Measurements from ENCODE around the gene B4GALT4.

B4GALT4 gene

GRCh38 chr3:119195911-119196310, 44.8 kb downstream of the B4GALT4 start:
- no peak overlapping the region for H3K4me2 ChIP-seq (ENCODE audit: low read depth, low read length, poor library complexity, severe bottlenecking)
- H3K9ac ChIP-seq (ENCODE audit: low read depth, low read length, poor library complexity, severe bottlenecking), result no peak overlapping the region
- H3K9me2 ChIP-seq (replicated peaks; ENCODE audit: low read depth, low read length), result no peaks in the 10 kb centered on the region
- H3K9me3 ChIP-seq (ENCODE audit: insufficient read depth, low read depth, low read length), result no peaks in the 10 kb centered on the region
- no peaks in the 10 kb centered on the region for H3K4me1 ChIP-seq (ENCODE audit: insufficient read depth, low read length, poor library complexity, severe bottlenecking)
- H3K4me3 ChIP-seq (ENCODE audit: low read length, poor library complexity, severe bottlenecking), result no peak overlapping the region
- H2AFZ ChIP-seq (ENCODE audit: low read length), result no peak overlapping the region
- no peaks in the 10 kb centered on the region for H3K79me2 ChIP-seq (ENCODE audit: insufficient read depth, low read length)
- H3F3A ChIP-seq (ENCODE audit: low read depth), result no peaks in the 10 kb centered on the region
- H4K20me1 ChIP-seq (ENCODE audit: insufficient read depth, low read length, poor library complexity, severe bottlenecking), result no peaks in the 10 kb centered on the region
- H3K27me3 ChIP-seq (ENCODE audit: insufficient read depth, low read length, poor library complexity, severe bottlenecking), result no peaks in the 10 kb centered on the region
- H3K36me3 ChIP-seq (ENCODE audit: insufficient read depth, low read length), result no peaks in the 10 kb centered on the region
- no peak for TF ChIP-seq CTCF (conservative IDR thresholded peaks at IDR 0.05; ENCODE audit: low read length)
- TF ChIP-seq EZH2phosphoT487 (IDR thresholded peaks at IDR 0.05; ENCODE audit: borderline replicate concordance), result no peak

GRCh38 chr3:119195151-119195476, 45.6 kb downstream of the B4GALT4 start:
- H3K4me3 ChIP-seq (ENCODE audit: low read length, poor library complexity, severe bottlenecking), result no peak overlapping the region
- H4K20me1 ChIP-seq (ENCODE audit: insufficient read depth, low read length, poor library complexity, severe bottlenecking), result no peaks in the 10 kb centered on the region
- H2AFZ ChIP-seq (ENCODE audit: low read length), result no peak overlapping the region
- H3K9ac ChIP-seq (ENCODE audit: low read depth, low read length, poor library complexity, severe bottlenecking), result no peak overlapping the region
- TF ChIP-seq CTCF (conservative IDR thresholded peaks at IDR 0.05; ENCODE audit: low read length) (no peak), EZH2phosphoT487 (IDR thresholded peaks at IDR 0.05; ENCODE audit: borderline replicate concordance) (no peak)
- no peaks in the 10 kb centered on the region for H3K9me2 ChIP-seq (replicated peaks; ENCODE audit: low read depth, low read length)
- no peaks in the 10 kb centered on the region for H3K36me3 ChIP-seq (ENCODE audit: insufficient read depth, low read length)
- H3K27me3 ChIP-seq (ENCODE audit: insufficient read depth, low read length, poor library complexity, severe bottlenecking), result no peaks in the 10 kb centered on the region
- H3K4me2 ChIP-seq (ENCODE audit: low read depth, low read length, poor library complexity, severe bottlenecking), result no peak overlapping the region
- no peaks in the 10 kb centered on the region for H3K9me3 ChIP-seq (ENCODE audit: insufficient read depth, low read depth, low read length)
- H3K4me1 ChIP-seq (ENCODE audit: insufficient read depth, low read length, poor library complexity, severe bottlenecking), result no peaks in the 10 kb centered on the region
- H3K79me2 ChIP-seq (ENCODE audit: insufficient read depth, low read length), result no peaks in the 10 kb centered on the region
- H3F3A ChIP-seq (ENCODE audit: low read depth), result no peaks in the 10 kb centered on the region

- no peaks in the 10 kb centered on the region for H3K79me2 ChIP-seq (ENCODE audit: insufficient read depth, low read length)
- no peaks in the 10 kb centered on the region for H3K27me3 ChIP-seq (ENCODE audit: insufficient read depth, low read length, poor library complexity, severe bottlenecking)
- no peak for TF ChIP-seq CTCF (conservative IDR thresholded peaks at IDR 0.05; ENCODE audit: low read length)
- no peak for TF ChIP-seq EZH2phosphoT487 (IDR thresholded peaks at IDR 0.05; ENCODE audit: borderline replicate concordance)
- H2AFZ ChIP-seq (ENCODE audit: low read length), result no peak overlapping the region
- H3K4me1 ChIP-seq (ENCODE audit: insufficient read depth, low read length, poor library complexity, severe bottlenecking), result no peaks in the 10 kb centered on the region
- no peak overlapping the region for H3K9ac ChIP-seq (ENCODE audit: low read depth, low read length, poor library complexity, severe bottlenecking)
- H4K20me1 ChIP-seq (ENCODE audit: insufficient read depth, low read length, poor library complexity, severe bottlenecking), result no peaks in the 10 kb centered on the region
- no peaks in the 10 kb centered on the region for H3K36me3 ChIP-seq (ENCODE audit: insufficient read depth, low read length)
- no peak overlapping the region for H3K4me2 ChIP-seq (ENCODE audit: low read depth, low read length, poor library complexity, severe bottlenecking)
- no peaks in the 10 kb centered on the region for H3F3A ChIP-seq (ENCODE audit: low read depth)
- no peaks in the 10 kb centered on the region for H3K9me2 ChIP-seq (replicated peaks; ENCODE audit: low read depth, low read length)
- no peaks in the 10 kb centered on the region for H3K9me3 ChIP-seq (ENCODE audit: insufficient read depth, low read depth, low read length)
- no peak overlapping the region for H3K4me3 ChIP-seq (ENCODE audit: low read length, poor library complexity, severe bottlenecking)
These were observed 46.2 kb downstream of the B4GALT4 start for GRCh38 chr3:119194237-119195150.
